Muscle layer of duodenum (tissue), 2 donors: Measurements from ENCODE around the gene TES.
"Not testable (repeated sequence)": the region's sequence is repeated elsewhere in the genome, so short reads cannot be mapped to it uniquely, and the experiment has no call there.

Experiments
- H3K27ac ChIP-seq: one replicate; pipeline ENCODE4 v1.7.0; 2013; ENCODE audit warnings: mild to moderate bottlenecking, low read length
- H3K27me3 ChIP-seq: one replicate; pipeline ENCODE4 v1.7.0; 2013; ENCODE audit warnings: low read depth, mild to moderate bottlenecking, control low read depth, low read length
- H3K36me3 ChIP-seq, 2 donors: one replicate each; pipeline ENCODE4 v1.7.0; 2013; ENCODE audit warnings: low read length in 2 of 2, control low read depth in 1 of 2, mild to moderate bottlenecking in 1 of 2; ENCODE audit not compliant: insufficient read depth in 2 of 2, control insufficient read depth in 1 of 2
- H3K4me1 ChIP-seq, 2 donors: one replicate each; pipeline ENCODE4 v1.7.0; 2013; ENCODE audit warnings: low read length in 2 of 2, mild to moderate bottlenecking in 2 of 2, control low read depth in 1 of 2, moderate library complexity in 1 of 2; ENCODE audit not compliant: insufficient read depth in 2 of 2, control insufficient read depth in 1 of 2
- H3K4me3 ChIP-seq, 2 donors: one replicate each; pipeline ENCODE4 v1.7.0; 2013; ENCODE audit warnings: low read length in 2 of 2, low read depth in 1 of 2, mild to moderate bottlenecking in 1 of 2
- H3K9me3 ChIP-seq, 2 donors: one replicate each; pipeline ENCODE4 v1.7.0; 2013; ENCODE audit warnings: low read length in 2 of 2, control low read depth in 1 of 2, mild to moderate bottlenecking in 1 of 2; ENCODE audit not compliant: control insufficient read depth in 1 of 2
- donor health status: healthy.

Gene TES

DNA sequence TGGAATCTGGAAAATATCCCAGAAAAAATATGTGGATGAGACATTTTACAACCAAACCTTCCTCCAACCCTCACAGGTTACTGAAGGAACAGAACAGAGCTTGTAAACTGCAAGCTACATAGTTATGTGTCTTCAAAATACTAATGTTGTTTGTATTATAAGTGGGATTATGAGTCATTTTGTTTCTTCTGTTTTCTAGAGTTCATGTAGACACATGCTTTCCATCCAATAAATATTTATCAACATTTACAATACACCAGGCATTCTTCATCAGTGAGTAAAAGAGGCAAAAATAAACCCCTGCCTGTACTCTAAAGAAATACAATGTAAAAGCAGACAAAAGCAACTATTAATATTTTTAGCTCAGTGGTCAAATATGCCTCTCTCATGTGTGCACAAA lies 38.0 kb upstream of the TES start:
- H3K27me3 ChIP-seq, result no peaks in the 10 kb centered on the region
- no peak overlapping the region for H3K4me3 ChIP-seq
- no peaks in the 10 kb centered on the region for H3K4me1 ChIP-seq
- H3K27ac ChIP-seq, result no peak overlapping the region
- H3K9me3 ChIP-seq, result no peaks in the 10 kb centered on the region
- H3K36me3 ChIP-seq, result no peaks in the 10 kb centered on the region

DNA sequence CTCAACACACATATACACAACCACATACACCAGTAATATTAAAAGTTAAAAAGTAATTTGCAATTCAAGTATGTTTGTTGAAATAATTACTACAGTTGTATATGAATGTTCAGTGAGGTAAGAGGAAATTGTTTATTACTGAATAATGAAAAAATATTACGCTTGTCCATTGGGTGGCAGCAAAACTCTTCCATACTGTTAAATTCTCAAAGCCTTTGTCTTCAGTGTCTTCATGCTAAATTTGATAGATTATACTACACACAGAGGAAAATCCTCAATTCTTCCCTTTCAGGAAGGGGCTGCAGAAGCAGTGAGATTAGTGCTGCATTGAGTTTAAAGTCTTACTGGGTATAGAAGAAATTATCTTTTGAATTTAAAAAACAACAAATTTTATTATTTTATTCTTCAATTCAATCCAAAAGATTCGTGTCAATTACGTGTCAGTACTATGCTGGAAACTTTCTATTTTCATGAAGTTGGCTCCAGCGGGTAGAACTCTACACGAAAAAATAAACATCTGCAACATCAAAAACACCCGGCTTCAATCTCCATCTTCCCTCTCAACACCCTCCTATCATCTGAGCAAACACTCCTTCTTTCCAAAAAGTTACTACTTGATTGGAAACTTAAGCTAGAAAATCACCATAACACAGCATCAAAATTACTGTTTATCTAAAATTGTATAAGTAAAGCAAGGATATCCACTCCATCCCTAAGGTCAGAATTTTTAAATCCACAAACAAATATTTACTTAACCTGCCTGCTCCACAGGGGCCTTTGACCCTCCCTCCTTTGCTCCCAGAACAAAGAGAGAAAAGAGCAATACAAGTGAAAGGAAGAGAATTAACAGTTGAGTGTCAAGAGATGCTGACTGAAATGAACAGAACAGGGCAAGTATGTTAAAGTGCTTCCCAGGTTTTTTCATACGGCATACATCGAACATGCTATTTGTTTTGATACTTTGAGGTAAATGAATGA lies 37.0 kb upstream of the TES start:
- H3K27ac ChIP-seq, result no peak overlapping the region
- no peak overlapping the region for H3K4me3 ChIP-seq
- no peaks in the 10 kb centered on the region for H3K36me3 ChIP-seq
- no peaks in the 10 kb centered on the region for H3K4me1 ChIP-seq
- no peaks in the 10 kb centered on the region for H3K27me3 ChIP-seq
- no peaks in the 10 kb centered on the region for H3K9me3 ChIP-seq

DNA sequence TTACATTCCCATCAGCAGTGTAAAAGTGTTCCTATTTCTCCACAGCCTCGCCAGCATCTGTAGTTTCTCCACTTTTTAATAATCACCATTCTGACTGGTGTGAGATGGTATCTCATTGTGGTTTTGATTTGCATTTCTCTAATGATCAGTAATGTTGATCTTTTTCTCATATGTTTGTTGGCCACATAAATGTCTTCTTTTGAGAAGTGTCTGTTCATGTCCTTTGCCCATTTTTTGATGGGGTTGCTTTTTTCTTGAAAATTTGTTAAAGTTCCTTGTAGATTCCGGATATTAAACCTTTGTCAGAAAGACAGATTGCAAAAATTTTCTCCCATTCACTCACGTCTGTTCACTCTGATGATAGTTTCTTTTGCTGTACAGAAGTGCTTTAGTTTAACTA lies 35.2 kb upstream of the TES start:
- H3K27ac ChIP-seq, H3K4me1 ChIP-seq, H3K9me3 ChIP-seq, H3K27me3 ChIP-seq, H3K36me3 ChIP-seq, H3K4me3 ChIP-seq: not testable (repeated sequence)

DNA sequence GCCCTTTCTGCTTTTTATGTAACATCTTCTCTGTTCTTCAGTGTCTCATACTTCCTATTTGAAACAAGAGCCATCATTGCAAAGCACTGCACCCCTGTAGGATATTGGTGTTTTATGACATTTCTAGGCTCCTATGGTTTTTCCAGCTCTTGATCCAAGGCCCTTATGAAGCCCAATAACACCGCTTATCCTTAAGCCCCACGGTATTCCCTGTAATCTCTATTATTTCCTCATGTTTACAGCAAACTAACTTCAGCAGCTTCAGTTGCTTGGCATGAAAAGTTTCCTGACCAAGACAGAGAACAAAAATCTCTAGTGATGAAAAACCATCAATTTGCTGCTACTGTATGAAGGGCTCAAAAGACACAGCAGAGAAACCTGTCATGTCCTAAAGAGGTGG lies 34.1 kb upstream of the TES start:
- H3K4me3 ChIP-seq, result no peak overlapping the region
- H3K9me3 ChIP-seq, result no peaks in the 10 kb centered on the region
- no peak overlapping the region for H3K27ac ChIP-seq
- no peaks in the 10 kb centered on the region for H3K27me3 ChIP-seq
- H3K4me1 ChIP-seq, result no peaks in the 10 kb centered on the region
- H3K36me3 ChIP-seq, result no peaks in the 10 kb centered on the region

DNA sequence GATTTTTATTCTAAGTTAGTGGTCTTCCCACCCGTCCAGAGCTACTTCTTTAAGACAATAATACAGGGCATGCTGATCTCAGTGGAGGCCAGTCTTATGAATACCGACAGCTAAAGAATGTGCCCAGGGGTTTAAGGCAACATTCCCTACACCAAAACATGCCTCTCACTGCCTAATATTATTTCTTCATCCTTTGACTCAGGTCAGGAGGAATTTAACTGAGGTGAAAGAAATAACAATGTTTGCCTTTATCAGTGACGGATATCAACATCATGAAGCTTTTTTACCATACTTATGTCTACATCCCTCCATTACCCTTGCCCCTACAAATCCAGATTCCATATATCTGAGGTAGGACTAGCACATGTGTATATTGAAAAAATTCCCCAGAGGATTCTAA lies 33.3 kb upstream of the TES start:
- H3K9me3 ChIP-seq, result no peaks in the 10 kb centered on the region
- no peak overlapping the region for H3K27ac ChIP-seq

DNA sequence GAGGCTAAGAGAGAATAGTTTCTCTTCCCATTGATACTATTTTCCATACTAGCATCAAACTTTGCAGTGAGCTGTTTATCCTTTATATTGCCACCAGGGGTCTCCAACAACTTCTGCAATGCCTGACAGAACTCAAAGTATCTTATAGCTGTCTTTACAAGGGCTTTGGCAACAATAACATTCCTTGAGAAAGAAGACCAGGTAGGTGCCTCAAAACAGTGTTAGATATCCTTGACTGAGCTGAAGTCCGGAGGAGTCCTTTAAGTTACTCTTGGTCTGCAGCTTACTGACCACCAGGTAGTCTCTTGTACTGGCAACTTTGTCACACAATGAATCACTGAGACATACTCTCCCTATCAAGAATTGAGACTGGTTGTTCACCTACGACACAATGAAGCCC lies 30.0 kb upstream of the TES start:
- Histone ChIP-seq H3K27me3 (no peaks in the 10 kb centered on the region), H3K4me1 (no peaks in the 10 kb centered on the region), H3K27ac (no peak overlapping the region)

More for the DNA sequence above, 33.3 kb upstream of the TES start:
- Histone ChIP-seq H3K36me3 (no peaks in the 10 kb centered on the region), H3K4me3 (no peak overlapping the region), H3K4me1 (no peaks in the 10 kb centered on the region), H3K27me3 (no peaks in the 10 kb centered on the region)

DNA sequence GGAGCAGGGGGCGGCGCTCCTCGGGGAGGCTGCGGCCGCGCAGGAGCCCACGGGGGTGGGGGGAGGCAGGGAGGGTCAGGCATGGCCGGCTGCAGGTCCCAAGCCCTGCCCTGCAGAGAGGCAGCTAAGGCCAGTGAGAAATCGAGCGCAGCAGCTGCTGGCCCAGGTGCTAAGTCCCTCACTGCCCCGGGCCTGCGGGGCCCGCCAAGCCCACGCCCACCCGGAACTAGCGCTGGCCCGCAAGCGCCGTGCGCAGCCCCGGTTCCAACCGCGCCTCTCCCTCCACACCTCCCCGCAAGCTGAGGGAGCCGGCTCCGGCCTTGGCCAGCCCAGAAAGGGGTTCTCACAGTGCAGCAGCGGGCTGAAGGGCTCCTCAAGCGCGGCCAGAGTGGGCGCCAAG lies 28.3 kb upstream of the TES start:
- H3K4me3 ChIP-seq, result no peak overlapping the region
- H3K27ac ChIP-seq, result no peak overlapping the region
- H3K36me3 ChIP-seq, result no peaks in the 10 kb centered on the region
- H3K9me3 ChIP-seq, result no peaks in the 10 kb centered on the region
- H3K4me1 ChIP-seq, result no peaks in the 10 kb centered on the region
- no peaks in the 10 kb centered on the region for H3K27me3 ChIP-seq

More for the DNA sequence above, 30.0 kb upstream of the TES start:
- no peaks in the 10 kb centered on the region for H3K9me3 ChIP-seq
- no peaks in the 10 kb centered on the region for H3K36me3 ChIP-seq
- no peak overlapping the region for H3K4me3 ChIP-seq

DNA sequence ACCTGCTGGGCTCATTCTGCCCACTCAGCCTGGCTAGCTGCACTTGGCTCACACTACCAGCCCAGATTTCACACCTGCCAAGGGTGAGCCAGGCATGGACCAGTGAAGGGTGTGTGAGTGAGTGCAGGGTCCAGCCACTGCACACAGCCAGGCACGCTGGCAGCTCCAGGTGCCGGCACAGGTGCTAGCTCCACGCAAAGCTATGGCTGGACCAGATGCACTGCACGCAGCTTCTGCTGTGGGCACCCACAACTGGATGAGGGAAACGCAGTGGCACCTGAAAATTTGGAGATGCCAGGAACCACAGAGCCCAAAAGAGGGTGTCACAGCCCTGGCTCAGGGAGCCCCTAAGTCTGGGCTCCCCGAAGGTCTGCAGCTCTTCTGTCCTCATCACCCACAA lies 24.9 kb upstream of the TES start:
- no peaks in the 10 kb centered on the region for H3K4me1 ChIP-seq
- no peak overlapping the region for H3K4me3 ChIP-seq
- H3K27ac ChIP-seq, result no peak overlapping the region
- H3K36me3 ChIP-seq, result no peaks in the 10 kb centered on the region
- no peaks in the 10 kb centered on the region for H3K27me3 ChIP-seq
- peaks cover 4 to 7% of the 10 kb centered on the region in 2 donors for H3K9me3 ChIP-seq

DNA sequence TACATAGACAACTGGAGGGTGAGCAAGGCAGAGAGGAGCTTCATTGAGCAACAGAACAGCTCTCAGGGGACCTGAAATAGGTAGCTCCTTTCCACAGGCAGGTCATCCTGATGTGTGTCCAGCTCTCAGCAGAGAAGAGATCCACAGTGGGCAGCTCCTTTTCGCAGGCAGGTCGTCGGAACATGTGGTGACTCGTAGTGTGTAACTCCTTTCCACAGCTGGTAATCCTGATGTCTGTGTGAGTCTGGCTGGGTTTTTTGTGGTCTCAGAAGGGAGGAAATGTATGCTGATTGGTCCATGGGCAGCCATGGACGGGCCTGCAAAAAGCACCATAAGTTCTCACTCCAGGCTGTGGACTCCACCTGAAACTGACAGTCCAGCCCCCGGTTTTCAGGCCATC lies 24.4 kb upstream of the TES start:
- Histone ChIP-seq H3K27me3 (no peaks in the 10 kb centered on the region), H3K9me3 (peaks cover 4 to 7% of the 10 kb centered on the region in 2 donors), H3K4me1 (no peaks in the 10 kb centered on the region), H3K36me3 (no peaks in the 10 kb centered on the region), H3K4me3 (no peak overlapping the region), H3K27ac (no peak overlapping the region)

DNA sequence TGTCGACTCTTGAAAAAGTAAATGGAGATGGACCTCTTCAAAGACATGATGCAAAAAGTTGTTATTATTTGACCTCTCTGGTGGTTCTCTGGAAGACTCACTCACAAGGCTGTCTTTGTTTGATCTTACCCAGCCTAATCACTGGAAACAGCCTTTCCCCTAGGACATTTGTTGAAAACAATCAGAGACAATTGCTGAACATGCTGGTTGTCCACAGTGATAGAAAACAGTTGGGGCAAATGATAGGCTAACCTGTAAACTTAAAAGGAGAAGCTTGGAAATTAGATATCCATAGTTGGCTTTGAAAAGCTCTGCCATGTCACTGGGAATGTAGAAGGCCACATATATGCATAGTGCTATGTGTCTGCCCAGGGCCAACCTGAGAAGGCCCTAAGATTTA lies 22.9 kb upstream of the TES start:
- Histone ChIP-seq H3K36me3 (no peaks in the 10 kb centered on the region), H3K27me3 (no peaks in the 10 kb centered on the region), H3K9me3 (peaks cover 4 to 7% of the 10 kb centered on the region in 2 donors), H3K4me3 (no peak overlapping the region), H3K4me1 (no peaks in the 10 kb centered on the region), H3K27ac (no peak overlapping the region)

DNA sequence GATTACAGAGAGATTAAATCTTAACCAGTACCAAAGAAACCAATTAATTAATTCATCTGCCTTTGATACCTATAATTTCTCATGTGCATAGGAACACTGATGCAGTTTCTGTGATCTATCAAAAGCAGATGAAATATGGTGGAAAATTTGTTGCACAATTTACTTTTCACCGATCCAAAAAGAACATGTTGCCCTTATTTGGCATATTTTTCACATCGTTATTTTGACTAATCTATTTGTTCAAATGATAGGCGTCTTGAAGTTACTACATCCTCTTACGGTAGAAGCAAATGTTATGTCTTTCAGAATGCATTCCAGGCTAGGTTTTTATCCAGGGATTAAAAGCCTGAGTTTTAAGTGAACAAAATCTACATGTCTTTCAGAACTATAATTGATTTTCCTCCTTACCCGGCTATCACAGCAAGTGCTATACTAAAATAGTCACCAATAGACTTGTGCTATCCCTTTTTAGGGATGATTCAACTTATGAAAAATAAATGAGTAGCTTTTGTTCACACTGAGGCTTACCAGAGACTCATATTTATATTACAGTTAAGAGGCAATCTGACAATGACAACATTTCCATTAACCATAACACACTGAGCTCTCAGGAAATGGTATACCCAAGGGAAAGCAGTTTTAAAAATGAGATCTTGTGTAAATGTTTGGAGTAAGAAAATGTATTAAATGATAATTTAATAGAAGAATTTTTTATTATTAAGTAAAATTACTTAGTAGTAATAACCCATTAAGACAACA lies 16.8 kb upstream of the TES start:
- Histone ChIP-seq H3K4me3 (no peak overlapping the region), H3K9me3 (no peaks in the 10 kb centered on the region), H3K27ac (no peak overlapping the region), H3K4me1 (peaks cover 0 to 4% of the 10 kb centered on the region in 2 donors), H3K27me3 (no peaks in the 10 kb centered on the region), H3K36me3 (no peaks in the 10 kb centered on the region)
